Activated T-helper 2 cell treated with anti-CD3 and anti-CD28 coated beads, Interferon-gamma antibody, Interleukin-2, Interleukin-4, amounts not matched to agents 10 μg/mL and 5 μg/mL and 100 μg/mL, durations not matched to agents 14 hours and 24 hours and 36 hours (primary cell): Measurements from ENCODE around the gene VAC14. TPM values are rescaled to one million over a fixed set of nuclear protein-coding genes. Genes with fewer than 3 reads are reported as not detected.
"Not testable (repeated sequence)": the region's sequence is repeated elsewhere in the genome, so short reads cannot be mapped to it uniquely, and the experiment has no call there.

Experiments used
- DNase-seq: peaks from one replicate; pipeline ENCODE4 v3.0.0; 2021; ENCODE audit warnings: low spot score
- H3K27ac Mint-ChIP-seq: one replicate; pipeline ENCODE4 v1.8.0; 2021; ENCODE audit warnings: mixed read lengths
- H3K27me3 Mint-ChIP-seq: one replicate; pipeline ENCODE4 v1.8.0; 2021; ENCODE audit warnings: low read depth, mixed read lengths
- H3K36me3 Mint-ChIP-seq: one replicate; pipeline ENCODE4 v1.8.0; 2021; ENCODE audit warnings: low read depth, mixed read lengths
- H3K4me1 Mint-ChIP-seq: one replicate; pipeline ENCODE4 v1.8.0; 2021; ENCODE audit warnings: low read depth, mixed read lengths
- H3K4me3 Mint-ChIP-seq: one replicate; pipeline ENCODE4 v1.8.0; 2021; ENCODE audit warnings: low read depth, mild to moderate bottlenecking, moderate library complexity, mixed read lengths
- H3K9me3 Mint-ChIP-seq: one replicate; pipeline ENCODE4 v1.8.0; 2021; ENCODE audit warnings: mixed read lengths
- intact Hi-C: fragments of 100-400 bp; cut with micrococcal nuclease; formaldehyde crosslinking; loops from one replicate; pipeline ENCODE4 v1.15.1; 2023
- total RNA-seq: library from RNA; stranded (reverse); gene quantifications from 2 replicates; pipeline ENCODE4 v1.2.3, GENCODE V29; 2022

VAC14 gene
- total RNA-seq, 1 donor from 2014 or later = 34.8 TPM

GRCh38 chr16:70674221-70675014 is 126.5 kb downstream of the VAC14 start:
- no peak overlapping the region for H3K27ac Mint-ChIP-seq
- peaks cover 1% of the 10 kb centered on the region for H3K4me1 Mint-ChIP-seq
- peaks cover 6% of the 10 kb centered on the region for H3K27me3 Mint-ChIP-seq
- no peaks in the 10 kb centered on the region for H3K9me3 Mint-ChIP-seq
- DNase-seq = no peak
- intact Hi-C loops = no loop called here
- no peaks in the 10 kb centered on the region for H3K36me3 Mint-ChIP-seq
- no peak overlapping the region for H3K4me3 Mint-ChIP-seq

- DNase-seq, H3K27ac Mint-ChIP-seq, H3K36me3 Mint-ChIP-seq, intact Hi-C loops, H3K4me3 Mint-ChIP-seq, H3K4me1 Mint-ChIP-seq, H3K9me3 Mint-ChIP-seq: not testable (repeated sequence)
- peaks cover 10% of the 10 kb centered on the region for H3K27me3 Mint-ChIP-seq
Measured at GRCh38 chr16:70670938-70671337, 130.0 kb downstream of the VAC14 start.

- H3K9me3 Mint-ChIP-seq = no peaks in the 10 kb centered on the region
- peaks cover 2% of the 10 kb centered on the region for H3K4me1 Mint-ChIP-seq
- H3K4me3 Mint-ChIP-seq = no peak overlapping the region
- no peaks in the 10 kb centered on the region for H3K36me3 Mint-ChIP-seq
- no peak overlapping the region for H3K27ac Mint-ChIP-seq
- intact Hi-C loops = no loop called here
- no peak for DNase-seq
- H3K27me3 Mint-ChIP-seq = peaks cover 10% of the 10 kb centered on the region
Measured at GRCh38 chr16:70670175-70670574, 130.8 kb downstream of the VAC14 start.

GRCh38 chr16:70665806-70666735 is 134.9 kb downstream of the VAC14 start:
- Mint-ChIP-seq H3K36me3 (no peaks in the 10 kb centered on the region), H3K9me3 (no peaks in the 10 kb centered on the region), H3K4me3 (no peak overlapping the region), H3K27ac (no peak overlapping the region), H3K27me3 (peaks cover 8% of the 10 kb centered on the region), H3K4me1 (peaks cover 2% of the 10 kb centered on the region)
- no peak for DNase-seq
- intact Hi-C loops = no loop called here

- no peak overlapping the region for H3K4me3 Mint-ChIP-seq
- peaks cover 2% of the 10 kb centered on the region for H3K4me1 Mint-ChIP-seq
- H3K9me3 Mint-ChIP-seq = no peaks in the 10 kb centered on the region
- H3K27ac Mint-ChIP-seq = no peak overlapping the region
- H3K36me3 Mint-ChIP-seq = no peaks in the 10 kb centered on the region
- intact Hi-C loops = no loop called here
- H3K27me3 Mint-ChIP-seq = peaks cover 5% of the 10 kb centered on the region
- no peak for DNase-seq
Measured at GRCh38 chr16:70665113-70665694, 135.8 kb downstream of the VAC14 start.

- intact Hi-C loops = no loop called here
- H3K9me3 Mint-ChIP-seq = no peaks in the 10 kb centered on the region
- DNase-seq = no peak
- H3K27ac Mint-ChIP-seq = no peak overlapping the region
- peaks cover 2% of the 10 kb centered on the region for H3K4me1 Mint-ChIP-seq
- H3K27me3 Mint-ChIP-seq = peaks cover 4% of the 10 kb centered on the region
- no peak overlapping the region for H3K4me3 Mint-ChIP-seq
- H3K36me3 Mint-ChIP-seq = no peaks in the 10 kb centered on the region
Measured at GRCh38 chr16:70664325-70665112, 136.4 kb downstream of the VAC14 start.

- intact Hi-C loops = no loop called here
- Mint-ChIP-seq H3K27me3 (peaks cover 4% of the 10 kb centered on the region), H3K4me3 (no peak overlapping the region), H3K9me3 (no peaks in the 10 kb centered on the region), H3K27ac (no peak overlapping the region), H3K36me3 (no peaks in the 10 kb centered on the region), H3K4me1 (peaks cover 2% of the 10 kb centered on the region)
- DNase-seq = no peak
Measured at GRCh38 chr16:70663524-70664324, 137.2 kb downstream of the VAC14 start.

- H3K4me3 Mint-ChIP-seq = no peak overlapping the region
- intact Hi-C loops = no loop called here
- H3K4me1 Mint-ChIP-seq = peaks cover 2% of the 10 kb centered on the region
- DNase-seq = no peak
- H3K36me3 Mint-ChIP-seq = no peaks in the 10 kb centered on the region
- no peaks in the 10 kb centered on the region for H3K9me3 Mint-ChIP-seq
- peaks cover 4% of the 10 kb centered on the region for H3K27me3 Mint-ChIP-seq
- H3K27ac Mint-ChIP-seq = no peak overlapping the region
Measured at GRCh38 chr16:70662991-70663523, 137.9 kb downstream of the VAC14 start.

GRCh38 chr16:70661918-70662641 is 138.9 kb downstream of the VAC14 start:
- no peak for DNase-seq
- H3K36me3 Mint-ChIP-seq = no peaks in the 10 kb centered on the region
- intact Hi-C loops = no loop called here
- H3K27ac Mint-ChIP-seq = no peak overlapping the region
- no peaks in the 10 kb centered on the region for H3K9me3 Mint-ChIP-seq
- H3K4me3 Mint-ChIP-seq = no peak overlapping the region
- peaks cover 2% of the 10 kb centered on the region for H3K27me3 Mint-ChIP-seq
- H3K4me1 Mint-ChIP-seq = peaks cover 2% of the 10 kb centered on the region

- Mint-ChIP-seq H3K36me3 (no peaks in the 10 kb centered on the region), H3K9me3 (no peaks in the 10 kb centered on the region), H3K4me1 (no peaks in the 10 kb centered on the region), H3K27ac (no peak overlapping the region), H3K27me3 (peaks cover under 1% of the 10 kb centered on the region), H3K4me3 (no peak overlapping the region)
- DNase-seq = no peak
- intact Hi-C loops = no loop called here
Measured at GRCh38 chr16:70661534-70661917, 139.4 kb downstream of the VAC14 start.

GRCh38 chr16:70660672-70661350 is 140.1 kb downstream of the VAC14 start:
- DNase-seq = no peak
- Mint-ChIP-seq H3K27me3 (no peaks in the 10 kb centered on the region), H3K4me3 (no peak overlapping the region), H3K27ac (no peak overlapping the region), H3K9me3 (no peaks in the 10 kb centered on the region), H3K36me3 (no peaks in the 10 kb centered on the region), H3K4me1 (no peaks in the 10 kb centered on the region)
- intact Hi-C loops = no loop called here
